Thyroid gland (tissue), 4 donors: ENCODE data around the gene IFNGR2. TPM values are rescaled to one million over a fixed set of nuclear protein-coding genes. Genes with fewer than 3 reads are reported as not detected.

Experiments used
- DNase-seq, 2 donors: peaks; one replicate each; pipeline ENCODE4 v3.0.0-alpha.2; 2019
- H3K27ac ChIP-seq, 3 donors: fragments of 200-600 bp; sonication (generic); 1 replicate in 2 of 3; 2 replicates in 1 of 3; pipeline ENCODE4 v1.5.1; 2016 to 2019; ENCODE audit warnings: mild to moderate bottlenecking in 1 of 3, moderate library complexity in 1 of 3
- H3K27me3 ChIP-seq: fragments of 200-600 bp; sonication (generic); one replicate; pipeline ENCODE4 v1.5.1; 2019
- H3K36me3 ChIP-seq, 2 donors: fragments of 200-600 bp; sonication (generic); one replicate each; pipeline ENCODE4 v1.5.1; 2016 to 2019
- H3K4me1 ChIP-seq, 2 donors: fragments of 200-600 bp; sonication (generic); one replicate each; pipeline ENCODE4 v1.5.1; 2017 to 2019
- H3K4me3 ChIP-seq, 3 donors: fragments of 200-600 bp; sonication (generic); replicated peaks in 1 of 3; 1 replicate in 2 of 3; 2 replicates in 1 of 3; pipeline ENCODE4 v1.5.1; 2016; ENCODE audit warnings: mild to moderate bottlenecking in 1 of 3
- H3K9me3 ChIP-seq: fragments of 200-600 bp; sonication (generic); one replicate; pipeline ENCODE4 v1.5.1; 2017
- POLR2A ChIP-seq, 2 donors: fragments of 450-650 bp; IDR thresholded peaks; one replicate each; pipeline ENCODE4 v1.6.1; 2017; ENCODE audit warnings: antibody characterized with exemption in 2 of 2, mild to moderate bottlenecking in 2 of 2, moderate library complexity in 1 of 2
- WGBS, 2 donors: methylation state at CpG; one replicate each; pipeline ENCODE4 v1.1.5; 2017; 5-methylcytosine and 5-hydroxymethylcytosine counted together
- intact Hi-C: fragments of 100-400 bp; cut with DNase I; formaldehyde crosslinking; loops from one replicate; pipeline ENCODE4 v1.15.1; 2023
- total RNA-seq, 4 donors: library from RNA; depleted of rRNA; stranded (reverse); fragments of >200 nt; gene quantifications; one replicate each; pipeline ENCODE4 v1.2.3, GENCODE V29; 2016
- TF ChIP-seq, protein P1 (sequence below), 6 experiments: fragments of 200-600 bp in 3 of 6; fragments of 450-650 bp in 3 of 6; sonication (generic) in 3 of 6; IDR thresholded peaks; one replicate each; pipeline ENCODE4 v1.5.1; 2016 to 2019; ENCODE audit warnings: antibody characterized with exemption in 6 of 6, mild to moderate bottlenecking in 2 of 6, inconsistent platforms in 1 of 6, moderate library complexity in 1 of 6

IFNGR2 gene
- total RNA-seq, 4 donors from 2014 or later = 64.9 to 100 (median 79.0) TPM

DNA sequence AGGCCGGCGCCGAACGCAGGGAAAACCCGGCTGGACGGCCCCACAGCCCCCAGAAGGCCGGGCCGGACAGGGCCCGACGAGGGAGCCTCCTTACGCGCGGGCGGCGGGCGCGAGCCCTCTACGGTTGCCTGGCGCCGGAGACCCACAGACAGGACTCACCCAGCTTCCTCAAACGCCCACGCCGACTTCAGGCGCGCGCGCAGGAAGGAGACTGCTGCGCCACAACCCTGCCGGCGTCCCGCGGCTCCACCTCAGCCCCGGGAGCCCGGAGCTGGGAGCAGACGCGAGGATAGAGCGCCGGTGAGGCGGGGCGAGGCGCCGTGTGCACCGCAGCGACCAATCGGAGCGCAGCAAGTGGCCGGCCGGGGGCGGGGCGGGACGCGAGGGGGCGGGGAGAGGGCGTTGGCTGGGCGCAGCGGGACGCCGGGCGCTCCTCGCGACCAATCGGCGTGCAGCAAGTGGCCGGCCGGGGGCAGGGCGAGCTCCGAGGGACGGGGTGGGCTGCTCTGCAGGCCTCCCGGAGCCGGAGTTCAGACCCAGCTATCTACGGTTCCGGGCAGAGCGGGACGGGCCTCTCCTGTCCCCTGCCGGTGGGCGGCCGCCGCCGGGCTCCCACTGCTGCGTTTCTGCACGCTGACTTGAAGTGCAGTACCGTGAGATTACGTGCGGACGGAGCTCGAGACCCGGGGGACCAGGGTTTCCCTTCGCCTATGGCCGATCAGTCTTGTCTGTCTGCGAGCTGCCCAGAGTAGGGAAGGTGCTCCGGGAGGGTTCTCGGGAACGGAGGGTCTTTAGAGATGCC lies 76.7 kb downstream of the IFNGR2 start, which contains the start of gene TMEM50B:
Gene TMEM50B (minus strand): TSS at position 296 of the 802 bp plus-strand sequence. CDS start 11,089 bp downstream, outside the sequence.
- 0 to 2% methylated on average over 3 to 25 of the region's 93 CpGs for WGBS, 2 donors
- H3K36me3 ChIP-seq = no peaks in the 10 kb centered on the region
- H3K9me3 ChIP-seq = no peaks in the 10 kb centered on the region
- peak within 1 kb of the TSS; percentile 57 to 92 (median 77) for H3K4me3 ChIP-seq
- intact Hi-C loops = no loop called here
- H3K4me1 ChIP-seq = peaks cover 19 to 36% of the 10 kb centered on the region in 2 donors
- H3K27me3 ChIP-seq = no peaks in the 10 kb centered on the region
- TF ChIP-seq, protein P1, sequence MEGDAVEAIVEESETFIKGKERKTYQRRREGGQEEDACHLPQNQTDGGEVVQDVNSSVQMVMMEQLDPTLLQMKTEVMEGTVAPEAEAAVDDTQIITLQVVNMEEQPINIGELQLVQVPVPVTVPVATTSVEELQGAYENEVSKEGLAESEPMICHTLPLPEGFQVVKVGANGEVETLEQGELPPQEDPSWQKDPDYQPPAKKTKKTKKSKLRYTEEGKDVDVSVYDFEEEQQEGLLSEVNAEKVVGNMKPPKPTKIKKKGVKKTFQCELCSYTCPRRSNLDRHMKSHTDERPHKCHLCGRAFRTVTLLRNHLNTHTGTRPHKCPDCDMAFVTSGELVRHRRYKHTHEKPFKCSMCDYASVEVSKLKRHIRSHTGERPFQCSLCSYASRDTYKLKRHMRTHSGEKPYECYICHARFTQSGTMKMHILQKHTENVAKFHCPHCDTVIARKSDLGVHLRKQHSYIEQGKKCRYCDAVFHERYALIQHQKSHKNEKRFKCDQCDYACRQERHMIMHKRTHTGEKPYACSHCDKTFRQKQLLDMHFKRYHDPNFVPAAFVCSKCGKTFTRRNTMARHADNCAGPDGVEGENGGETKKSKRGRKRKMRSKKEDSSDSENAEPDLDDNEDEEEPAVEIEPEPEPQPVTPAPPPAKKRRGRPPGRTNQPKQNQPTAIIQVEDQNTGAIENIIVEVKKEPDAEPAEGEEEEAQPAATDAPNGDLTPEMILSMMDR (IDR thresholded peaks at IDR 0.05) = peak in 4 of 6 experiments; percentile 37 to 68 (median 58)
- TF ChIP-seq POLR2A (IDR thresholded peaks at IDR 0.05) = peak; percentile 94 to 98
- peak; percentile 96 to 97 for DNase-seq
- peak within 1 kb of the TSS; percentile 95 to 97 (median 96) for H3K27ac ChIP-seq

DNA sequence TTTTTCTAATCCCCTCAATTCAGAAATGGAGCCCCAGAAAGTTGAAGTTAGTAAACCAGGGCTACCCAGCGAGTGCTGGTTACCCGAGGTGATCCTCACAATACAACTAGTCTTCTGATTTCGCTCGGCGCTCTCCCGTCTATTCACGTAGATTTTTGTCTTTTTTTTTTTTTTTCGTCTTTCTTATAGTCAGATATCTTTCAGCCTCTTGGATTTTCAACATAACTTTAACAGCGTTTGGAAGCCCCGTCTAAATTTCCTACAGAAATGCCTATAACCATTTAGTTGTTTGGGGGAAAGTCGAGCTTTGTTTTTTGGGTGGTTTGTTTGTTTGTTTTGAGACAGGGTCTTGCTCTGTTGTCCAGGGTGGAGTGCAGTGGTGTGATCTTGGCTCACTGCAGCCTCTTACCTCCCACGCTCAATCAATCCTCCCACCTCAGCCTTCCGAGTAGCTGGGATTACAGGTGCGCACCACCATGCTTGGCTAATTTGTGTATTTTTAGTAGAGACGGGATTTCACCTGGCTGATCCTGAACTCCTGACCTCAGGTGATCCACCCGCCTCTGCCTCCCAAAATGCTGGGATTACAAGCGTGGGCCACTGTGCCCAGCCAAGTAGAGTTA lies 77.4 kb downstream of the IFNGR2 start:
- peak overlapping the region; percentile 82 to 97 (median 95) for H3K27ac ChIP-seq
- WGBS, 2 donors = 22 to 26% methylated on average over 17 of the region's 17 CpGs
- peak in 1 of 2 donors; percentile 35 for DNase-seq
- no peaks in the 10 kb centered on the region for H3K36me3 ChIP-seq
- H3K4me3 ChIP-seq = peak overlapping the region; percentile 30 to 92 (median 77)
- peaks cover 19 to 36% of the 10 kb centered on the region in 2 donors for H3K4me1 ChIP-seq
- TF ChIP-seq POLR2A (IDR thresholded peaks at IDR 0.05) = no peak
- TF ChIP-seq, protein P1 (IDR thresholded peaks at IDR 0.05) = no peak
- no peaks in the 10 kb centered on the region for H3K9me3 ChIP-seq
- H3K27me3 ChIP-seq = no peaks in the 10 kb centered on the region
- intact Hi-C loops = no loop called here

DNA sequence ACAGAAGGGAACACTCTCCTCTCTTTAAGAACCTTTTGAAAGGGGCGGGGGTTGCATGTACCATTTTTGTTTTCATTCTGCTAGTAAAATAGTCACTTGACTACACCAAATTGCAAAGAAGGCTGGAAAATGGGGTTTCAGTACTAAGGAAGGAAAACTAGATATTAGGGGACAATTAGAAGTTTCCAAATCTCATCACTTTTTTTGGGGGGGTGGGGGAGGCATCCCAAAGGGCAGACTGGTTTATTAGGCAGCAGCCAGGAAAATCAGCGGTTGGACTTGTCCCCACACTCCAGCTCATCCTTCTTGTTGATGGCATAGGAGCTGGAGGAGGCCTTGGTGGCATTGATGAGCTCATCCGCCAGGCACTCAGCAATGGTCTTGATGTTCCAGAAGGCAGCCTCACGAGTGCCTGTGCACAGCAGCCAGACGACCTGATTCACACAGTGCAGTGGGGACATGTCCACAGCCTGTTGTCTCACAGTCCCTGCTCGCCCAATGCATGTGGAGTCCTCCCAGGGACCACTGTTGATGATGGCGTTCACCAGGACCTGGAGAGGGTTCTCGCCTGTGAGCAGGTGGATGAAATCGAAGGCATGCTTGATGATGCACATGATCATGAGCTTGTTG lies 78.2 kb downstream of the IFNGR2 start:
- WGBS, 2 donors = 79 to 85% methylated on average over 8 to 9 of the region's 9 CpGs
- peak overlapping the region in 2 of 3 donors; percentile 82 to 95 for H3K27ac ChIP-seq
- intact Hi-C loops = no loop called here
- H3K36me3 ChIP-seq = no peaks in the 10 kb centered on the region
- DNase-seq = peak; percentile 44 to 69
- H3K4me1 ChIP-seq = peaks cover 19 to 36% of the 10 kb centered on the region in 2 donors
- no peaks in the 10 kb centered on the region for H3K9me3 ChIP-seq
- H3K4me3 ChIP-seq = no peak overlapping the region
- TF ChIP-seq, protein P1 (IDR thresholded peaks at IDR 0.05) = no peak
- TF ChIP-seq POLR2A (IDR thresholded peaks at IDR 0.05) = no peak
- H3K27me3 ChIP-seq = no peaks in the 10 kb centered on the region

Other genes with a start within 250 kb of the IFNGR2 start
- gene IFNAR2, start 173.5 kb upstream of the IFNGR2 start, total RNA-seq = 10 to 100 TPM in 1 of 4 donors, 1 to 10 TPM in 3; 6.6 to 11.0 (median 7.8) TPM
- 10 to 100 TPM; 20.5 to 53.1 (median 21.4) TPM for gene IL10RB, start 137.0 kb upstream of the IFNGR2 start, total RNA-seq
- 10 to 100 TPM; 37.0 to 51.2 (median 42.4) TPM for gene IFNAR1, start 78.4 kb upstream of the IFNGR2 start, total RNA-seq
- 100 to 1,000 TPM; 202 to 399 (median 295) TPM for gene TMEM50B, start 76.6 kb downstream of the IFNGR2 start, total RNA-seq
- gene DNAJC28, start 88.3 kb downstream of the IFNGR2 start, total RNA-seq = 10 to 100 TPM in 1 of 4 donors, 1 to 10 TPM in 3; 5.6 to 12.3 (median 9.3) TPM
- gene GART, start 138.7 kb downstream of the IFNGR2 start, total RNA-seq = 100 to 1,000 TPM in 2 of 4 donors, 10 to 100 TPM in 2; 53.8 to 130 (median 84.5) TPM
- gene SON, start 139.6 kb downstream of the IFNGR2 start, total RNA-seq = 100 to 1,000 TPM; 283 to 425 (median 334) TPM
- gene DONSON, start 185.3 kb downstream of the IFNGR2 start, total RNA-seq = 10 to 100 TPM in 1 of 4 donors, 1 to 10 TPM in 3; 4.2 to 13.3 (median 6.7) TPM
- 10 to 100 TPM; 27.9 to 53.5 (median 33.9) TPM for gene CRYZL1, start 238.3 kb downstream of the IFNGR2 start, total RNA-seq
- gene ITSN1, start 239.1 kb downstream of the IFNGR2 start, total RNA-seq = 10 to 100 TPM; 29.6 to 42.2 (median 41.1) TPM